IgD-negative memory B cell (primary cell): Measurements from ENCODE around the gene OR10A7. TPM values are rescaled to one million over a fixed set of nuclear protein-coding genes. Genes with fewer than 3 reads are reported as not detected.
"Not testable (repeated sequence)": the region's sequence is repeated elsewhere in the genome, so short reads cannot be mapped to it uniquely, and the experiment has no call there.

ENCODE experiments used
- H3K27ac Mint-ChIP-seq, 3 donors: one replicate each; pipeline ENCODE4 v1.8.0; 2020 to 2022; ENCODE audit warnings: mild to moderate bottlenecking in 3 of 3, mixed read lengths in 3 of 3, moderate library complexity in 1 of 3
- H3K27me3 Mint-ChIP-seq: one replicate; pipeline ENCODE4 v1.8.0; 2021; ENCODE audit warnings: mixed read lengths
- H3K36me3 Mint-ChIP-seq: one replicate; pipeline ENCODE4 v1.8.0; 2020; ENCODE audit warnings: mild to moderate bottlenecking, mixed read lengths
- H3K4me1 Mint-ChIP-seq, 3 donors: one replicate each; pipeline ENCODE4 v1.8.0; 2020 to 2022; ENCODE audit warnings: mixed read lengths in 3 of 3, mild to moderate bottlenecking in 1 of 3
- H3K4me3 Mint-ChIP-seq, 4 donors: one replicate each; pipeline ENCODE4 v1.8.0; 2020 to 2022; ENCODE audit warnings: mild to moderate bottlenecking in 4 of 4, mixed read lengths in 4 of 4, moderate library complexity in 3 of 4
- H3K9me3 Mint-ChIP-seq, 3 donors: one replicate each; pipeline ENCODE4 v1.8.0; 2020 to 2021; ENCODE audit warnings: mixed read lengths in 3 of 3, mild to moderate bottlenecking in 1 of 3
- polyA plus RNA-seq: library from polyadenylated mRNA; unstranded; fragments of 300-500 nt; fragmentation: Illumina TruSeq; gene quantifications from one replicate; pipeline ENCODE4 v1.2.3, GENCODE V29; 2021

Gene OR10A7, protein sequence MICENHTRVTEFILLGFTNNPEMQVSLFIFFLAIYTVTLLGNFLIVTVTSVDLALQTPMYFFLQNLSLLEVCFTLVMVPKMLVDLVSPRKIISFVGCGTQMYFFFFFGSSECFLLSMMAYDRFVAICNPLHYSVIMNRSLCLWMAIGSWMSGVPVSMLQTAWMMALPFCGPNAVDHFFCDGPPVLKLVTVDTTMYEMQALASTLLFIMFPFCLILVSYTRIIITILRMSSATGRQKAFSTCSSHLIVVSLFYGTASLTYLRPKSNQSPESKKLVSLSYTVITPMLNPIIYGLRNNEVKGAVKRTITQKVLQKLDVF
- polyA plus RNA-seq: not detected

DNA sequence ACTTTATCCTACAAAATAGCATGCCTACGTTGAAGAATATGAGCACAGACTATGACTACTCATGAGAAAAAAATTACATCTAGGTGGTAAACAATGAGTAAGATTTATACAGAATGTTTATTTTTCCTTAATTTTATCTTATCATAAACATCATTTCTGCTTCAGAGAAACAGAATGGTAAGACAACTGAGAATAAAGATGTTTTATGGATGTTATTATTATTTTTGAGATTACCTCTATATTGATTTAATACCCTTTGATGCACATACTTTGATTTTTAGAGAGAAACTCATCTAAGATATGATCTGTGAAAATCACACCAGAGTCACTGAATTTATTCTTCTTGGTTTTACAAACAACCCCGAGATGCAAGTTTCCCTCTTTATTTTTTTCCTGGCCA lies at the start of gene OR10A7:
OR10A7 (plus strand) TSS at position 301 of the 400 bp plus-strand sequence; CDS start at position 301, 0 bp downstream.
- no peak within 1 kb of the TSS for H3K27ac Mint-ChIP-seq
- peaks cover 7% of the 10 kb centered on the region for H3K27me3 Mint-ChIP-seq
- peaks cover 0 to 2% (median 0%) of the 10 kb centered on the region in 3 donors for H3K9me3 Mint-ChIP-seq
- H3K36me3 Mint-ChIP-seq: no peaks in the 10 kb centered on the region
- no peak within 1 kb of the TSS for H3K4me3 Mint-ChIP-seq
- H3K4me1 Mint-ChIP-seq: no peaks in the 10 kb centered on the region

DNA sequence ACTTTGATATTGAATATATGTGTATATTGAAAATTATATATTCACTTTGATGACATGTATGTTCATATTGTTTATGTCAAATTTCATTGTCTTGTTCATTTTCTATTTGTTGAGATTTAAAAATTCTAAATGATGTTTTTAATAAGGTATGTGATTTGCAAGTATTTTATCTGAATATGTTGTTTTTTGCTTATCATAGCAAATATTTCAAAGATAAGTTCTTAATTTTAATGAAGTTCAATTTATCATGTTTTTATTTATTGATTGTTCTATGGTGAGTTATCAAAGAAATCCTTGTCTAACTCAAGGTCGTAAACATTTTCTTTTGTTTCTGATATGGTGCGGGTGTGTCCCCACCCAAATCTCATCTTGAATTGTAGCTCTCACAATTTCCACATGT lies 49.4 kb upstream of the OR10A7 start:
- Mint-ChIP-seq H3K4me3 (no peak overlapping the region), H3K9me3 (peaks cover 0 to 6% (median 2%) of the 10 kb centered on the region in 3 donors), H3K27me3 (peaks cover 7% of the 10 kb centered on the region), H3K4me1 (no peaks in the 10 kb centered on the region), H3K36me3 (no peaks in the 10 kb centered on the region), H3K27ac (no peak overlapping the region)

DNA sequence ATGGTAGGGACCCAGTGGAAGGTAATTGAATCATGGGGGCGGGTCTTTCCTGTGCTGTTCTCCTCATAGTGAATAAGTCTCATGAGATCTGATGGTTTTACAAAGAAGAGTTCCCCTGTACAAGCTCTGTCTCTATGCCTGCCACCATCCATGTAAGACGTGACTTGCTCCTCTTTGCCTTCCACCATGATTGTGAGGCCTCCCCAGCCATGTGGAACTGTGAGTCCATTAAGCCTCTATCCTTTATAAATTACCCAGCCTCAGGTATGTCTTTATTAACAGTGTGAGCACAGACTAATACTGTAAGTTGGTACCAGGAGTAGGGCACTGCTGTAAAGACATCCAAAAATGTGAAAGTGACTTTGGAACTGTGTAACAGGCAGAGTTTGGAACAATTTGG lies 49.0 kb upstream of the OR10A7 start:
- not testable (repeated sequence) for H3K36me3 Mint-ChIP-seq, H3K4me3 Mint-ChIP-seq, H3K4me1 Mint-ChIP-seq, H3K27me3 Mint-ChIP-seq, H3K9me3 Mint-ChIP-seq
- H3K27ac Mint-ChIP-seq: peak overlapping the region in 1 of 3 donors; percentile 78

DNA sequence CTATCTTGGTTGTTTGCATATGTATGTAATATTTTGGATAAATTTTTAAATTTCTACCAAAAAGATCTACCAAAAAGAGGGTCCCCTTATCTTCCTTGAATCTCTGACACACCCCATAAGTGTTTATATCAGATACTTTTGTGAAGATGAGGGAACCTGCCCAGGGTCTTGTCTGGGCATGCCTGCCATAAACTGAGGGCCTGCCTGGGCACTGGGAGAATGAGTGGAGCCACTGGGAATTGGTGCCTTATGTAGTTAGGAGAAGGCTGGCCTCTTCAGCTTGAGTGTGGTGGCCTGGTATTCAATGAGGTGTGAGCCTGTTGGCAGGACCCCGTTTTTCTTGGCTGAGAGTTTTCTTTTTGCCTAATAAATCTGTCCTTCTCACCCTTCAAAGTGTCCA lies 48.1 kb upstream of the OR10A7 start:
- no peak overlapping the region for H3K4me3 Mint-ChIP-seq

DNA sequence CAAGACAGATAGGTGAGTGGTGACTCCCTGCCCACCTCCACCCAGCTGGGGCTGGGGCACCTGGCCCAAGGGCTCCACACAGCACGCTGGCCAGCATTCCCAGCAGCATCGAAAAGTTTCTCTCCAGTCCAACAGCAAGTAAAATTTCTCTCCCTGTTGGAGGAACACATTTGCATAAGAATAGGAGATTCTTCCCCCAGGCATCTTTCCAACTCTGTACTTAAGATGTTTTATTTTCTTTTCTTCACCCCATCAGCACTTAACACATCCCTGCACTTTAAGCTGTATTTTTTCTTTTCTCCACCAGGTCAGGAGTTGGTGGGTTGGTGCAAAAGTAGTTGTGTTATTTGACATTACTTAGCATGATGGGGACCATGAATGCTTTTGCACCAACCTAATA lies 47.4 kb upstream of the OR10A7 start:
- no peak overlapping the region for H3K27ac Mint-ChIP-seq
- H3K9me3 Mint-ChIP-seq: peaks cover 0 to 13% (median 2%) of the 10 kb centered on the region in 3 donors
- no peak overlapping the region for H3K4me3 Mint-ChIP-seq
- peaks cover 9% of the 10 kb centered on the region for H3K27me3 Mint-ChIP-seq
- no peaks in the 10 kb centered on the region for H3K4me1 Mint-ChIP-seq
- no peaks in the 10 kb centered on the region for H3K36me3 Mint-ChIP-seq

More for the DNA sequence above, 48.1 kb upstream of the OR10A7 start:
- Mint-ChIP-seq H3K4me1 (no peaks in the 10 kb centered on the region), H3K27ac (no peak overlapping the region), H3K36me3 (no peaks in the 10 kb centered on the region), H3K27me3 (peaks cover 7% of the 10 kb centered on the region), H3K9me3 (peaks cover 0 to 7% (median 2%) of the 10 kb centered on the region in 3 donors)

DNA sequence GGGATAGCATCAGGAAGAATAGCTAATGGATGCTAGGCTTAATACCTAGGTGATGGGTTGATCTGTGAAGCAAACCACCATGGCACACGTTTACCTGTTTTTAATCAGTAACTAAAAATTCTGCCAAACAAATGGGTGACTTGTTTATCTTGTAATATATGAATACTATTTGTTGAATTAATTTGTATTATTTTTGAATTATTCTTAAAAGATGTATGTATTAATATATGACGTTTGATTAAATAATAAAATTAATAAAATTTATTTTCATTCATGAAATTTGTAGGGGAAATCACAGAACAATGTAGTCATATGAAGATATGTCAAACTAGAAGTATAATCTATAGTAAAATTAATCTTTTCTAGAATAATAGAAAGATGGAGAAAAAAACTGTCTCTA lies 32.3 kb upstream of the OR10A7 start:
- Mint-ChIP-seq H3K9me3 (peaks cover 0 to 3% (median 2%) of the 10 kb centered on the region in 3 donors), H3K36me3 (no peaks in the 10 kb centered on the region), H3K4me3 (no peak overlapping the region), H3K27me3 (peaks cover 7% of the 10 kb centered on the region), H3K27ac (no peak overlapping the region), H3K4me1 (no peaks in the 10 kb centered on the region)

DNA sequence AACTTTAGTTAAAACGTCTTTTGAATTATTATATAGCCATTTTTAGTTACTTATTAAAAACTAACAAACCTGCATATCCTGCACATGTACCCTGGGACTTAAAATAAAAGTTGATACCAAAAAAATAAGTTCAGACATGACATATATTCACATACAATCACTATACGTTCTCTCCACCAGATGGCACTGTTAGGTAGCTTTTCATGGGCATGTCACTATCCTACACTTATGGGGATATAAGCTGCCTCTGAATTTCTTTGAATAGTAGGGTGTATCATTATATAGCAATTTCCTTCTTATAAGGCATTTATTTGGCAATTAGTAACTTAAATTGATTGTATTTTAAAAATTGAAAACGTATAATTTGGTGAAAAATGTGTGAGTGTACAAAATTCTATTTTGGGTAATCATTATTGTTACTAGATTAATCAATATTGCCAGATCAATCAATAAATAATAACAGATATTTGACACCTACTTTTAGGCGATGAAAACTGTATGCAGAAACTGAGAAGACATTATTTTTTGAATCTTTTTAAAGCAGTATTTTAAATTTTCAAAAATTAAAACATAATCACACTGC lies 31.8 kb upstream of the OR10A7 start:
- H3K27ac Mint-ChIP-seq: no peak overlapping the region
- H3K36me3 Mint-ChIP-seq: no peaks in the 10 kb centered on the region
- H3K27me3 Mint-ChIP-seq: peaks cover 4% of the 10 kb centered on the region
- no peaks in the 10 kb centered on the region for H3K4me1 Mint-ChIP-seq
- H3K9me3 Mint-ChIP-seq: peaks cover 0 to 3% (median 2%) of the 10 kb centered on the region in 3 donors
- H3K4me3 Mint-ChIP-seq: no peak overlapping the region

DNA sequence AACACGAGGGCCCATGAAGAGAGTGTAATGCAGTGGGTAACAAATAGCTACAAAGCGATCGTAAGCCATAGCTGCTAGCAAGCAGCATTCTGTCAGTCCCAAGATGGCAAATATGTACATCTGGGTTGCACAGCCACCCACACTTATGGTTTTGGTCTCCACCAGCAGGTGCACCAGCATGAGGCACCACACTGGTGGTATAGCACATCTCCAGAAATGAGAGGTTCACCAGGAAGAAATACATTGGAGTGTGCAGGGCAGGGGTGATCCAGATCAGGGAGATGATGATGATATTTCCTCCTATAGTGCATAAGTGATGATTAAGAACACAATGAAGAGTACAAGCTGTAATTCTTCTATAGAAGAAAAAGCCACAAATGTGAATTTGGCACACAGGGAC lies 26.4 kb upstream of the OR10A7 start:
- peaks cover 2 to 4% (median 3%) of the 10 kb centered on the region in 3 donors for H3K9me3 Mint-ChIP-seq
- H3K27me3 Mint-ChIP-seq: peaks cover 14% of the 10 kb centered on the region
- H3K4me1 Mint-ChIP-seq: no peaks in the 10 kb centered on the region
- no peak overlapping the region for H3K27ac Mint-ChIP-seq
- H3K4me3 Mint-ChIP-seq: no peak overlapping the region
- H3K36me3 Mint-ChIP-seq: no peaks in the 10 kb centered on the region

DNA sequence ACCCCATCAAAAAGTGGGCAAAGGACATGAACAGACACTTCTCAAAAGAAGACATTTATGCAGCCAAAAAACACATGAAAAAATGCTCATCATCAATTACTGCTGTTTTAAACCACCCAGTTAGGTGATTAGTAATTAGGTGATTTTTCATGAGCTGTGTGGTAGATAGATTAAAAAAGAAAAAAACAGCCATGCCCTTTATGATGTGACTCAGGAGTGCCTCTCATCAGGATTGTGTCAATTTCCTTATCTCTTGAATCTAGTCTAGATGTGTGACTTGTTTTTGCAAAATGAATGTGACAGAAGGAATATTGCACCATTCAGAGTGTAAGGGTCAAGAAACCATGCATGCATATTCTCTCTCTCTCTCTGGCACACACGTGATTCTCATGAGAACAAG lies 5.7 kb downstream of the OR10A7 start:
- Mint-ChIP-seq H3K36me3 (no peaks in the 10 kb centered on the region), H3K9me3 (peaks cover 0 to 2% (median 0%) of the 10 kb centered on the region in 3 donors), H3K27ac (no peak overlapping the region), H3K4me3 (no peak overlapping the region), H3K27me3 (peaks cover 10% of the 10 kb centered on the region), H3K4me1 (no peaks in the 10 kb centered on the region)

DNA sequence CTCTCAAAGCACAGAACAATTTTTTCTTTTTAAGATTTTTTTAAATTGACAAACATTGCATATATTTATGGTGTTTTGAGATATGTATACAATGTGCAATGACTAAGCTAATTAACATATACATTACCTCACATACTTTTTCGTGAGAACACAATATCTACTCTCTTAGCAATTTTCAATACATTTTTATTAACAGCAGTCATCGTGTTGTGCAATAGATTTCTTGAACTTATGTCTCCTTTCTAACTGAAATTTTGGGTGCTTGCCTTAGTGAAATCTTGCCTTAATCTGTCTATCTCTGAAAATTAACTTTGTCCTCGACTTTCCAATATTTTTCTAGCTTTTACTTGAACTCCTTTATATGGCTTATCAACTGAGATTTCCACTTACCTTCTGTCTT lies 6.8 kb downstream of the OR10A7 start:
- Mint-ChIP-seq H3K27me3 (peaks cover 10% of the 10 kb centered on the region), H3K9me3 (peaks cover 0 to 2% (median 0%) of the 10 kb centered on the region in 3 donors), H3K27ac (no peak overlapping the region), H3K4me3 (no peak overlapping the region), H3K4me1 (no peaks in the 10 kb centered on the region), H3K36me3 (no peaks in the 10 kb centered on the region)

DNA sequence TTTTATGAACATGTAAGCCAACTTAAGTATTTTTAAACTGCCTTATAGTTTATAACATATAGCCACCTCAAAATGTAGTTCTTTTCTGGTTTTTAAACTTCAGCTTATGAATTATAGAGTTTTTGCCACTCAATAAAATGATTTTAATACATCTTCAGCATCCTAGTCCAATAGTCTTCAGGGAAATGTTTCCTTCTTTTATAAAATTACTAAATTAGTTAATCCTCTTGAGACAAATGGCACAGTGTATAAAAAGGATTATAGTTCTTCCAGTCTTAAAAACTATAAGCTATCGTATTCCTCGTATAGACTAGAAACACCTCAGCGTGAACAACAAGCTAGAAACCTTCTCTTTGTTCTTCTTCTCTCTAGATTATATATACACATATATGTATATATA lies 23.5 kb downstream of the OR10A7 start, which contains the start of gene OR6C74:
OR6C74 (plus strand) TSS at position 301 of the 400 bp plus-strand sequence. CDS start 2,679 bp downstream, outside the sequence.
- Mint-ChIP-seq H3K4me3 (no peak within 1 kb of the TSS), H3K9me3 (no peaks in the 10 kb centered on the region), H3K27ac (no peak within 1 kb of the TSS), H3K27me3 (peaks cover 2% of the 10 kb centered on the region), H3K4me1 (no peaks in the 10 kb centered on the region), H3K36me3 (no peaks in the 10 kb centered on the region)

DNA sequence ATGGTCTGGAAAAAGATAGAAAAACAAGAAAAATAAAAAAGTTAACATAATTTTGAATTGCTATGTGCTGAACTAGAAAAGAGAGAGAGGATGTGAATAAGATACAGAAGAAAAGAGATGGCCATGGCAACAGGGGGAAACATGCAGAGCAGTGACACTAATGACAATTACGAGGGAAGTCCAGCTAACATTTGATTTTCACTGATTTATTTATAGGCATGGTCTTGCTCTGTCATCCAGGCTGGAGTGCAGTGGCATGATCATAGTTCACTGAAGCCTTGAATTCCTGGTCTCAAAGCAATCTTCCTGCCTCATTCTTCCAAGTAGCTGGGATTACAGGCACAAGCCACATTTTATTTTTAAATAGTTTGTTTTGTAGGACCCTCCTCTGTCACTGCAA lies 25.3 kb downstream of the OR10A7 start:
- no peak overlapping the region for H3K4me3 Mint-ChIP-seq
- H3K27me3 Mint-ChIP-seq: peaks cover 2% of the 10 kb centered on the region
- no peaks in the 10 kb centered on the region for H3K36me3 Mint-ChIP-seq
- H3K27ac Mint-ChIP-seq: no peak overlapping the region
- H3K9me3 Mint-ChIP-seq: no peaks in the 10 kb centered on the region
- H3K4me1 Mint-ChIP-seq: no peaks in the 10 kb centered on the region

DNA sequence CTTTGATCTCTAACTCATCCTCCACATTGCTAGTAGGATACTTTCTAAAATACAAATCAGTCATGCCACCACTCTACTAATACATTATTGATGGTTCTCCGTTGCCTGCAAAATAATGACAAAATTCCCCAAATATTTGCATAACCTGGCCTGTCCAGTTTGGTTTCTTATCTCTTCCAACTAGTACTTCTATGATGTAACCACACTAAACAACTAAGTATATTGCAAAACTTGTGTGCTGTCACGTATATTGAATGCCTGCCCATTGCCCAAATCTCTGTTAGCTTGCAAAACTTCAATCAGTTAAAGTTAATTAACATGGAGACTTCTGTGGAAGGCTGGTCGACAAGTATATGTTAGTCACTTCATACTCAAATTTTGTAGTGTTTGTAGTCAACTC lies 30.1 kb downstream of the OR10A7 start:
- Mint-ChIP-seq H3K27ac (no peak overlapping the region), H3K9me3 (no peaks in the 10 kb centered on the region), H3K4me1 (no peaks in the 10 kb centered on the region), H3K4me3 (no peak overlapping the region), H3K36me3 (no peaks in the 10 kb centered on the region), H3K27me3 (peaks cover 3% of the 10 kb centered on the region)

DNA sequence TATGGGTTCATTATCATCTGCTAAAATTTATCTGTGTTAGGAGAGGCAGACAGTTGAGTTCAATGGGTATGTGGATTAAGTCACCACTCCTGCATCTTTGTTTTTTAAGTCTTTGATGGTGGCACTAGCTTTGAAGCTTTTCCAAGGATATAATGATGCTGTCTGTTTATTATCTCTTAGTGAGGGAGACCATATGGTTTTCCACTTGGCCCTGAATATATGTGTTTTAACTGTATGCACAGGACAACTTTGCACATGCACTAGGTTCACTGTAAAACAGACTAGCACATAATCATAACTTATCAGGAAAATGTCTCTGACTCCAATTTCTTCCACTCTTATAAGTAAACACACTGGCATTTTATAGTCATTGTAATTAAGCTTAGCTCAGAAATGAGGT lies 32.5 kb downstream of the OR10A7 start:
- no peaks in the 10 kb centered on the region for H3K4me1 Mint-ChIP-seq
- H3K9me3 Mint-ChIP-seq: no peaks in the 10 kb centered on the region

DNA sequence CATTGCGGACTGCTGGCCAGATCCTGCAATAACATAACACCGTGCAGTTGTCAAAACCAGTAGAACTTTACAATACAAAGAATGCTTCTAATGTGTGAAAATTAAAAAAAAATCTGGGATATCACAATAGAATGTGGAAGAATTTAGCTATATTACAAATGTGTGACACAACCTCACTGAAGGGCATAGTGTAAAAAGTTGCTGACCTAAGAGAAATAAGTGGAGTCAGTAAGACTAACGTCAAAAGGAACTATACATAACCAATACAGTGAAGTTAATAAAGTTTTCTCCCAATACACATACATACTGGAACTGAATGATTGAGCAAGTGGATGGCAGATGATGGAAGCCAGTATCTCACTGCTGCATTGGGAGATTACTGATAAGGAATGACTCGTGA lies 36.0 kb downstream of the OR10A7 start:
- no peaks in the 10 kb centered on the region for H3K9me3 Mint-ChIP-seq
- H3K36me3 Mint-ChIP-seq: no peaks in the 10 kb centered on the region
- no peak overlapping the region for H3K4me3 Mint-ChIP-seq
- peaks cover 3% of the 10 kb centered on the region for H3K27me3 Mint-ChIP-seq
- no peaks in the 10 kb centered on the region for H3K4me1 Mint-ChIP-seq
- H3K27ac Mint-ChIP-seq: no peak overlapping the region

More for the DNA sequence above, 32.5 kb downstream of the OR10A7 start:
- Mint-ChIP-seq H3K27me3 (peaks cover 3% of the 10 kb centered on the region), H3K27ac (no peak overlapping the region), H3K36me3 (no peaks in the 10 kb centered on the region), H3K4me3 (no peak overlapping the region)

DNA sequence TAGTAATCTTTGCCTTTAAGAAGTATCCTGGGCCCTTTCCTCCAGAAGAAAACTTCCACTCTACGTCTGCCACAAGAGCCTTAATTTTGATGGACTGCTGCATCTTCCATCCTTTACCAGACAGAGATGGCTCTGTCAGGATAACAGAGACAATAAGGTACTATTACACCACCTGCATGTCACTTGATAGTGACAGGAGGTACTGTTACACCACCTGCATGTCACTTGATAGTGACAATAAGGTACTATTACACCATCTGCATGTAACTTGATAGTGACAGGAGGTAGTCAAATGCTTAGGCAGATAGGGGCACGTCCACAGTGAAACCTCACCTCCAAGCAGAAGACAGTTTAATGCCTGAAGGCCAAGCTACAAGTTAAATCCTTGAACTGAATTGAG lies 37.5 kb downstream of the OR10A7 start:
- H3K4me3 Mint-ChIP-seq: no peak overlapping the region
- no peaks in the 10 kb centered on the region for H3K4me1 Mint-ChIP-seq
- H3K36me3 Mint-ChIP-seq: no peaks in the 10 kb centered on the region
- no peaks in the 10 kb centered on the region for H3K9me3 Mint-ChIP-seq
- peaks cover 2% of the 10 kb centered on the region for H3K27me3 Mint-ChIP-seq
- H3K27ac Mint-ChIP-seq: no peak overlapping the region
